HUES6 (cell line): ENCODE data around the gene FRMD5.
"Not testable (repeated sequence)": the region's sequence is repeated elsewhere in the genome, so short reads cannot be mapped to it uniquely, and the experiment has no call there.

Experiments used
- H3K27ac ChIP-seq: 2 replicates; pipeline ENCODE4 v1.7.0; 2013; ENCODE audit warnings: low read depth, mild to moderate bottlenecking, low read length, inconsistent platforms
- H3K27me3 ChIP-seq: 2 replicates; pipeline ENCODE4 v1.6.1; 2013; ENCODE audit warnings: low read length; ENCODE audit not compliant: control insufficient read depth, insufficient read depth
- H3K36me3 ChIP-seq: 2 replicates; pipeline ENCODE4 v1.6.1; 2013; ENCODE audit warnings: low read length; ENCODE audit not compliant: control insufficient read depth, insufficient read depth
- H3K4me1 ChIP-seq: 2 replicates; pipeline ENCODE4 v1.6.1; 2013; ENCODE audit warnings: low read length; ENCODE audit not compliant: control insufficient read depth, insufficient read depth
- H3K4me3 ChIP-seq: 2 replicates; pipeline ENCODE4 v1.5.1; 2013; ENCODE audit warnings: low read depth, low read length
- H3K9ac ChIP-seq: one replicate; pipeline ENCODE4 v1.6.1; 2013; ENCODE audit warnings: mild to moderate bottlenecking, low read length
- H3K9me3 ChIP-seq: 2 replicates; pipeline ENCODE4 v1.6.1; 2013; ENCODE audit warnings: low read depth, low read length; ENCODE audit not compliant: control insufficient read depth, insufficient read depth

FRMD5 gene

DNA sequence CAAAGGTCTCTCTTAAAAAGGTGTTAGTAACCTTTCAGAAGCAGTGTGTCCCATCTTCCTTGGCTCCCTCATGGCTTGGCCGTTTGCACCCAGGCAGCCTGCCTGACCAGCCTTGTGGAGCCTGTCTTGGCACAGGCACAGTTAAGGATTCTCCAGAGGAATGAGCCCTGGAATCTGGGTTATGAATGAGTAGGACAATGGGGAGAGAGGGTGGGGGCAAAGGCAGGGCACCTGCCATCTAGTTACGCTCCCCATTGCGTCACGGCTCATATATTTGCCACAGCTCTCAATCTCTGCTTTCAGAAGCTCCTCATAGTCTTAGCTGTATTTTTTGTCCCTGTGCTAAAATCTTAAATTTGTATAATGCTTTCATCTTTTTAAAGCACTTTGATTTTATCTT, 317.7 kb downstream of the FRMD5 start:
- no peaks in the 10 kb centered on the region for H3K27me3 ChIP-seq
- no peak overlapping the region for H3K4me3 ChIP-seq
- peaks cover 8% of the 10 kb centered on the region; the same call in 1 of the 2 replicates for H3K4me1 ChIP-seq
- H3K27ac ChIP-seq: no peak overlapping the region
- H3K36me3 ChIP-seq: peaks cover 26% of the 10 kb centered on the region
- no peaks in the 10 kb centered on the region for H3K9me3 ChIP-seq
- no peak overlapping the region for H3K9ac ChIP-seq

- Histone ChIP-seq H3K9ac (no peak overlapping the region), H3K4me1 (peaks cover 8% of the 10 kb centered on the region; the same call in 1 of the 2 replicates), H3K36me3 (peaks cover 28% of the 10 kb centered on the region), H3K4me3 (no peak overlapping the region), H3K27ac (no peak overlapping the region), H3K27me3 (no peaks in the 10 kb centered on the region), H3K9me3 (no peaks in the 10 kb centered on the region)
Measured at GRCh38 chr15:43876872-43877271, 318.2 kb downstream of the FRMD5 start.

DNA sequence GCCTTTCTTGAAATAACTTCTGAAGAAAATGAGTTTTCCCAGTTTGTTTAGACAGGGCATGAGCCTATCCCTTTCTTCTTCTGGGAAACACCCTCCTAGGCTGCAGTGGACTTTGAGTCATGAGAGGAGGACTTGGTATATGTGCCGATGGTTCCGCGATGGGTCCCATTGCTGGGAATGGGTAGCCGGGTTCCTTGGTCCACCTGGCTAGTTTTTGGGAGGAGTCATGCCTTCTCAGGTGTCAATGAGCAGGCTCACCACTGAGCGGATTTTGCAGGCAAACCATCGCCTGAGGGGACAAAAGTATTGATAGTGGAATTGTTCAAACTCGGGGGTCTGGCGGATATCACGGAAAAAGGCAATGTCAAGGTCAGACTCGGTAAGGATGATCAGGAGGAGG, 321.4 kb downstream of the FRMD5 start:
- H3K27me3 ChIP-seq: no peaks in the 10 kb centered on the region
- H3K9ac ChIP-seq: no peak overlapping the region
- peaks cover 43% of the 10 kb centered on the region for H3K36me3 ChIP-seq
- no peaks in the 10 kb centered on the region for H3K4me1 ChIP-seq
- H3K9me3 ChIP-seq: no peaks in the 10 kb centered on the region
- no peak overlapping the region for H3K27ac ChIP-seq
- no peak overlapping the region for H3K4me3 ChIP-seq

DNA sequence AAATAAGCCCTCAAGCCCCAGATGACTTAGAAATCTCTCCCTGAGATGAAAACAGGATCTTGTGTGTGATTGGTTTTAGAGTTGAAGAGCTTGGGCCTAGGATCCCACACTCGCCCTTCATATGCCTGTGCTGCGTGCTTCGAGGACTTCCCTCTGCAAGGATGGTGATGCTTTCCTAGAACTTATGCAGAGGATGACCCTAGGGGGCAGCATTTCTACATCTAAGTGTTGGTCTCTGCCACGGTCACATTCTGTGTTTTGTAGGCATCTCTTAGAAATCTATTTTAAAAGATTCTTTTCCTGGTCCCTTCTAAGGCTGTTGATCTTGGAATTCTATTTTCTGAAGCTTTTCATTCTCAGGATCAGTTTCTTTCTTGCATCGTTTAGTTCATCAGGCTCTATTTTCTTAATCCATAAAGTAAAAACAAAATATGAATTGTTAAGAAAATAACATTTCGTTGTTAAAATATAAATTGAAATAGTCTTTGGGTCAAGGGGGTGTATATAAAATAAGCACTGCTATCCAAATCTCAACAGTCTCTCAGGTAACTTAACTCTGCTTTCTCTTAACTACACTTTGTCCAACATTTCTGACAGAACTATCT, 322.6 kb downstream of the FRMD5 start:
- H3K4me1 ChIP-seq: no peaks in the 10 kb centered on the region
- no peak overlapping the region for H3K27ac ChIP-seq
- H3K27me3 ChIP-seq: no peaks in the 10 kb centered on the region
- H3K9ac ChIP-seq: no peak overlapping the region
- peaks cover 38% of the 10 kb centered on the region for H3K36me3 ChIP-seq
- H3K9me3 ChIP-seq: no peaks in the 10 kb centered on the region
- no peak overlapping the region for H3K4me3 ChIP-seq

GRCh38 chr15:43871835-43872234, 323.2 kb downstream of the FRMD5 start:
- no peak overlapping the region for H3K4me3 ChIP-seq
- H3K27ac ChIP-seq: no peak overlapping the region
- peaks cover 38% of the 10 kb centered on the region for H3K36me3 ChIP-seq
- no peak overlapping the region for H3K9ac ChIP-seq
- H3K27me3 ChIP-seq: no peaks in the 10 kb centered on the region
- no peaks in the 10 kb centered on the region for H3K4me1 ChIP-seq
- H3K9me3 ChIP-seq: no peaks in the 10 kb centered on the region

- no peaks in the 10 kb centered on the region for H3K27me3 ChIP-seq
- H3K9me3 ChIP-seq: no peaks in the 10 kb centered on the region
- no peak overlapping the region for H3K9ac ChIP-seq
- no peak overlapping the region for H3K27ac ChIP-seq
- H3K4me1 ChIP-seq: no peaks in the 10 kb centered on the region
- H3K4me3 ChIP-seq: no peak overlapping the region
- H3K36me3 ChIP-seq: peaks cover 37% of the 10 kb centered on the region
Measured at GRCh38 chr15:43868406-43868805, 326.7 kb downstream of the FRMD5 start.

- Histone ChIP-seq H3K9ac (no peak overlapping the region), H3K27me3 (no peaks in the 10 kb centered on the region), H3K36me3 (peaks cover 31% of the 10 kb centered on the region), H3K27ac (no peak overlapping the region), H3K4me1 (no peaks in the 10 kb centered on the region), H3K4me3 (no peak overlapping the region), H3K9me3 (no peaks in the 10 kb centered on the region)
Measured at GRCh38 chr15:43867096-43867495, 328.0 kb downstream of the FRMD5 start.

- H3K27me3 ChIP-seq, H3K27ac ChIP-seq, H3K4me3 ChIP-seq, H3K4me1 ChIP-seq, H3K9ac ChIP-seq, H3K9me3 ChIP-seq: not testable (repeated sequence)
- peaks cover 31% of the 10 kb centered on the region for H3K36me3 ChIP-seq
Measured at GRCh38 chr15:43866636-43867035, 328.4 kb downstream of the FRMD5 start.

DNA sequence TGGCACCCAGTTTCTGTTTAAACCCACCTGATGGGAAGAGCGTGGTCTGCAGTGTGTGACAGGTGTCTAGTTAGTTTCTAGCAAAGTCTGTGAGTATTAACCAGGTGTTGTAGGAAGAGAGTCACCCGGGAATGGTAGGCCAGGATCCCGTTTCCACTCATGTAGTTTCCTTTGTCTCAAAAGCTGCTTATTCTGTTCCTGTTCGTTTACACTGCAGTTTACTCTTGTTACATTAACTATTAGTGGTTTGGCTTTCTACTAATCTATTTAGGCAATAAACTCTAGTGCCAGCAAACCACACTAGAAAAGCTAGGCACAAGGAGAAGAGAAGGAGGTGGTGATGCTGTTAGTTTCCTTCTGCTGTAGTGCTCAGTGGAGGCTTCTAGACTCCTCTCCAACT, 335.5 kb downstream of the FRMD5 start:
- no peaks in the 10 kb centered on the region for H3K9me3 ChIP-seq
- H3K36me3 ChIP-seq: peaks cover 49% of the 10 kb centered on the region
- H3K27ac ChIP-seq: no peak overlapping the region
- no peak overlapping the region for H3K4me3 ChIP-seq
- H3K9ac ChIP-seq: no peak overlapping the region
- H3K27me3 ChIP-seq: no peaks in the 10 kb centered on the region
- H3K4me1 ChIP-seq: no peaks in the 10 kb centered on the region

GRCh38 chr15:43854801-43855200, 340.3 kb downstream of the FRMD5 start:
- H3K4me3 ChIP-seq: no peak overlapping the region
- peaks cover 51% of the 10 kb centered on the region for H3K36me3 ChIP-seq
- H3K4me1 ChIP-seq: no peaks in the 10 kb centered on the region
- H3K27ac ChIP-seq: no peak overlapping the region
- H3K27me3 ChIP-seq: no peaks in the 10 kb centered on the region
- H3K9me3 ChIP-seq: no peaks in the 10 kb centered on the region
- H3K9ac ChIP-seq: no peak overlapping the region

- Histone ChIP-seq H3K4me1 (no peaks in the 10 kb centered on the region), H3K9ac (no peak overlapping the region), H3K9me3 (no peaks in the 10 kb centered on the region), H3K27me3 (no peaks in the 10 kb centered on the region), H3K36me3 (peaks cover 38% of the 10 kb centered on the region), H3K27ac (no peak overlapping the region), H3K4me3 (no peak overlapping the region)
Measured at GRCh38 chr15:43852607-43853006, 342.5 kb downstream of the FRMD5 start.

DNA sequence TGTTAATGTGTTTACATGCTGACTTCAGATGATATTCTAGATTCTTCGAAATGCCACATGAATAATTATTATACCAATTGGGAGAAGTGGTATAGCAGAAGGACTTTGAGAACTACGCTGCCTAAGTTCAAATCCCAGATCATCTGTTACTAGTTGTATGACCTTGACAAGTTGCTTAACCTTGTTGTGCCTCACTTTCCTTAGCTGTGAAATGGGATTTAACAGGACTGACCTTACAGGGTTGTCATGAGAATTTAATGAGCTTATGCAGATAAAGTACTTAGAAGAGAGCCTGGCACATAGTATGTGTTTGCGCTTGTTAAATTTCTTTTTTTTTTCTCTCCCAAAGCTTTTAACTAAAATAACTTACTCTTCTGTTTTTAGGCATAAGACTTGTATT, 343.8 kb downstream of the FRMD5 start:
- Histone ChIP-seq H3K4me1 (no peaks in the 10 kb centered on the region), H3K9me3 (no peaks in the 10 kb centered on the region), H3K27ac (no peak overlapping the region), H3K9ac (no peak overlapping the region), H3K27me3 (no peaks in the 10 kb centered on the region), H3K36me3 (peaks cover 31% of the 10 kb centered on the region), H3K4me3 (no peak overlapping the region)
